ENCODE measurements around the gene CYB5D1.

CYB5D1 gene

GRCh38 chr17:7867881-7868329, 10.1 kb downstream of the CYB5D1 start:
- TF ChIP-seq POLR2A (IDR thresholded peaks at IDR 0.05; ENCODE audit: low read depth, low read length) (no peak), POLR2AphosphoS5 (IDR thresholded peaks at IDR 0.05; ENCODE audit: low read depth, low read length) (no peak), TAF1 (IDR thresholded peaks at IDR 0.05; ENCODE audit: borderline replicate concordance, low read depth, low read length) (no peak)
- FAIRE-seq (no peak), DNase-seq (ENCODE audit: insufficient read length) (no peak)

DNA sequence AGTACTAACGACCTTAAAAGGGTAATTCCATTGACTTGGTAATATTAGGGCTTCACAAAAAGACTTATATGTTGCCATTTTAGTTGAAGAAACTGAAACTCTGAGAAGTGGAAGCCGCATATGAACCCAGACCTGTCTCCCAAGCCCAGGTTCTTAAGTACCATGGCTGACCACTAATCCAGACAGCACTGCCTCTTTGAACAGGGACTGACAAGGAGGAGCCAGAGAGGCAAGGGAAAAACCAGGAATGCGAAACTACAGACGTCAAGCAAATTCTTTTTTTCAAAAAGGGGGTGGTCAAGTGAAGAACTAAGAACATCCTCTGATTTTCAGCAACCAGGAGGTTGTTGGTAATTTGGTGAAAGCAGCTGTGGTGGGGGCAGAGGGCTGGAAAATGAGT, 15.2 kb downstream of the CYB5D1 start:
- DNase-seq (ENCODE audit: insufficient read length) = no peak
- TF ChIP-seq POLR2A (IDR thresholded peaks at IDR 0.05; ENCODE audit: low read depth, low read length) (0 out of 2 replicates have a peak, but pooled peaks have one; percentile 27), POLR2AphosphoS5 (IDR thresholded peaks at IDR 0.05; ENCODE audit: low read depth, low read length) (no peak)
- FAIRE-seq = no peak

GRCh38 chr17:7875804-7876370, 18.1 kb downstream of the CYB5D1 start:
- TF ChIP-seq POLR2A (IDR thresholded peaks at IDR 0.05; ENCODE audit: low read depth, low read length) (no peak), TAF1 (IDR thresholded peaks at IDR 0.05; ENCODE audit: borderline replicate concordance, low read depth, low read length) (no peak), POLR2AphosphoS5 (IDR thresholded peaks at IDR 0.05; ENCODE audit: low read depth, low read length) (no peak)
- no peak for DNase-seq (ENCODE audit: insufficient read length)
- no peak for FAIRE-seq

- no peak for DNase-seq (ENCODE audit: insufficient read length)
- TF ChIP-seq TAF1 (IDR thresholded peaks at IDR 0.05; ENCODE audit: borderline replicate concordance, low read depth, low read length) (no peak), POLR2AphosphoS5 (IDR thresholded peaks at IDR 0.05; ENCODE audit: low read depth, low read length) (no peak), POLR2A (IDR thresholded peaks at IDR 0.05; ENCODE audit: low read depth, low read length) (no peak)
- FAIRE-seq = no peak
These were observed 20.4 kb downstream of the CYB5D1 start for GRCh38 chr17:7878234-7878633.

GRCh38 chr17:7880076-7880868, 22.5 kb downstream of the CYB5D1 start:
- no peak for TF ChIP-seq TAF1 (IDR thresholded peaks at IDR 0.05; ENCODE audit: borderline replicate concordance, low read depth, low read length)
- no peak for TF ChIP-seq POLR2A (IDR thresholded peaks at IDR 0.05; ENCODE audit: low read depth, low read length)
- no peak for TF ChIP-seq POLR2AphosphoS5 (IDR thresholded peaks at IDR 0.05; ENCODE audit: low read depth, low read length)
- no peak for FAIRE-seq
- DNase-seq (ENCODE audit: insufficient read length) = no peak

DNA sequence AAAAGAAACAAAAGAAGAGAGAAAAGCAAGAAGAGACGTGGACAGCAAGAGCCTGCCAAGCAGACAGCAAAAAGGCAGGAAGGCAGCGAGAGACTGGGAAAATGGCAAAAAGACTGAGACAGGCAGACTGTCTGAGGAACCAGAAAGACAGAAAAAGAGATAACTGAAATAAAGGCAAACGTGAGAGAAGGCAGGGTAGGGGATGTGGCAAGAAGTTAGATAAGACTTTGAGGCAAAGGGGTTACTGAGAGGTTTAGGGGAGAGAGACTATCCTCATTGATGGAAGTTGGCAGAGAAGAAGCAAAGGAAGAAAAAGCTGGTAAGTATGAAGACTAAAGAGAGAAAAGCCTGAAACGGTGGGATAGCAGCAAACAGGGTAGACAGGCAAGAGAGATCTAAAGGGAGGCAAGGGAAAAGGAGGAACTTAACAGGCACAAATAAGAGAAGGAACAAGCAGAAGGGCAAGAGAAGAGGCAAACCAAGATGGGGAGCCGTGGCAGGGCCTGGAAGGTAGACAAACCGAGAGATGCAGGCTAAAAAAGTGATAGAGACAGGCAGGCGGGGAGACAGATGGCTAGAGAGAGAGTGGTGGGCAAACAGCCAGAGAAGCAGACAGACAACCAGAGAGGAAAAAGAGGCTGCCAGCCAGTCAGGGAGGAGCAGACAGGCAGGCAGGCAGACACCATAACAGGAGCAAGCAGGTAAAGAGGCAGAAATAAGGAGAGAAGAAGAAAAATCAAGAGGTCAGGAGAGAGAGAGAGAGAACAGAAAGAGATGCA, 23.7 kb downstream of the CYB5D1 start:
- DNase-seq (ENCODE audit: insufficient read length) (no peak), FAIRE-seq (no peak)
- TF ChIP-seq TAF1 (IDR thresholded peaks at IDR 0.05; ENCODE audit: borderline replicate concordance, low read depth, low read length) (no peak), POLR2AphosphoS5 (IDR thresholded peaks at IDR 0.05; ENCODE audit: low read depth, low read length) (no peak), POLR2A (IDR thresholded peaks at IDR 0.05; ENCODE audit: low read depth, low read length) (no peak)

DNA sequence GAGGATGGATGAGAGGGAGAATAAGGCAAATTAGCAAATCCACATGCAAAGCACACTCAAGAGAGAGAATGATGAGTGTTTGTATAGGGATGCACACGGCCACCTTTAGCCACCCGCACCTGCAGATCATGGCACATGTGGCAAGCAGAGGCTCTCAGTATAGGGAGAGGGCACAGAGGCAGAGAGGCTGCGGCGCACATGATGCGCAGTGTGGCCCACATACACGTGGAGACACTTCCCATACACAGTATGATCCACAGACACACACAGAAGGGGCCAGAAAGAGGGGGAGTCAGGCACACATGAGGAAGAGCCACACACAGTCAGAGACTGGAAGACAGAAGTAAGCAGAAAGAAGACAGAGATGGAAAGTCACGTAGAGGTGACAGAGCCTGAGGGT, 24.3 kb downstream of the CYB5D1 start:
- peak; percentile 54 for FAIRE-seq
- TF ChIP-seq TAF1 (IDR thresholded peaks at IDR 0.05; ENCODE audit: borderline replicate concordance, low read depth, low read length) = no peak
- no peak for DNase-seq (ENCODE audit: insufficient read length)

DNA sequence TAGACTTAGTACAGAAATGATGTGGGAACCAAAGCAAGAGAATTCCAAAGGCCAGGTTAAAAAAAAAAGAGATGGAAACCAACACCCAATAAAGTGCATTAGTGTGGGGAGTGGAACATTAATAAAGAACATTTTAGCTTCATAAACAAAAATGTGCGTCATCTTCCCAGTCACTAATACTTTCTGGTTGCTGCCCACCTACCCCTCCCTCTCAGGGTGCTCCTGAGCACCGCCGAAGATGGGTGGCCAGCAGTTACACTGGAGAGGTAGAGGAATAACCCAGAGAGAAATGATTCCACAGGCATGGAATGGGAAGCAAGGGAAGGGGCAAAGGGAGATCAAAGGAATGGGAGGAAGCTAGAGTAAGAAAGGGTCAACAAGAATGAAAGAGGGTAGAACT, 24.8 kb downstream of the CYB5D1 start:
- TF ChIP-seq TAF1 (IDR thresholded peaks at IDR 0.05; ENCODE audit: borderline replicate concordance, low read depth, low read length) (no peak), POLR2AphosphoS5 (IDR thresholded peaks at IDR 0.05; ENCODE audit: low read depth, low read length) (no peak), POLR2A (IDR thresholded peaks at IDR 0.05; ENCODE audit: low read depth, low read length) (no peak)
- no peak for FAIRE-seq

DNA sequence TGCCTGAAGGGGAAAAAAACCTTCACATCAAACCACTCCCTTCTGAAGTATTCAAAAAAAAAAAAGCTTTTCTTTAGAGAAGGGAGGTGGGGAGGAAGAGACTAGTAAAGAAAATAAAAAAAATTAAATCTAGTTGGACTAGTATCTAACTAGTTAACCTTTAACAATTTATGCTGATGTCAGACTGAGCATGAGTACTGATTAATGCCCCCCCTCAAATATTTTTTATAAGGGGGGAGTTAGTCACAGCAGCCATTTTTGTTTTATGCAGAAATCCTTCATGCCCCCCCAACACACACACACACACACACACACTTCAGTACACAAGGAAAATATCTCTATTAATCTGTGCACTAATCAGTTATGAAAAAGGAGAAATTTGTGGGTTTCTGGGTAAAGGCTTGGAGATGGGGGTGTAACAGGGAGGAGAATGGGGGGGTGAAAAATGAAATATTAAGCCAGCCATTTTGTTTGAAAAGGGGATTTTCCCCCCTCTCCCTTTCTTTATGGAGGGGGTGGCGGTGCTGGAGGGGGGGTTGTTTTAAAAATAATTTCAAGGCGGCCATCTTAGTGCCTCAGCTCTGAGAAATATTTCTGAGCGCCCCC, 26.1 kb downstream of the CYB5D1 start:
- no peak for FAIRE-seq
- TF ChIP-seq TAF1 (IDR thresholded peaks at IDR 0.05; ENCODE audit: borderline replicate concordance, low read depth, low read length) = no peak
- TF ChIP-seq POLR2A (IDR thresholded peaks at IDR 0.05; ENCODE audit: low read depth, low read length) = no peak
- TF ChIP-seq POLR2AphosphoS5 (IDR thresholded peaks at IDR 0.05; ENCODE audit: low read depth, low read length) = no peak
- DNase-seq (ENCODE audit: insufficient read length) = no peak

More for the DNA sequence above, 24.8 kb downstream of the CYB5D1 start:
- no peak for DNase-seq (ENCODE audit: insufficient read length)

DNA sequence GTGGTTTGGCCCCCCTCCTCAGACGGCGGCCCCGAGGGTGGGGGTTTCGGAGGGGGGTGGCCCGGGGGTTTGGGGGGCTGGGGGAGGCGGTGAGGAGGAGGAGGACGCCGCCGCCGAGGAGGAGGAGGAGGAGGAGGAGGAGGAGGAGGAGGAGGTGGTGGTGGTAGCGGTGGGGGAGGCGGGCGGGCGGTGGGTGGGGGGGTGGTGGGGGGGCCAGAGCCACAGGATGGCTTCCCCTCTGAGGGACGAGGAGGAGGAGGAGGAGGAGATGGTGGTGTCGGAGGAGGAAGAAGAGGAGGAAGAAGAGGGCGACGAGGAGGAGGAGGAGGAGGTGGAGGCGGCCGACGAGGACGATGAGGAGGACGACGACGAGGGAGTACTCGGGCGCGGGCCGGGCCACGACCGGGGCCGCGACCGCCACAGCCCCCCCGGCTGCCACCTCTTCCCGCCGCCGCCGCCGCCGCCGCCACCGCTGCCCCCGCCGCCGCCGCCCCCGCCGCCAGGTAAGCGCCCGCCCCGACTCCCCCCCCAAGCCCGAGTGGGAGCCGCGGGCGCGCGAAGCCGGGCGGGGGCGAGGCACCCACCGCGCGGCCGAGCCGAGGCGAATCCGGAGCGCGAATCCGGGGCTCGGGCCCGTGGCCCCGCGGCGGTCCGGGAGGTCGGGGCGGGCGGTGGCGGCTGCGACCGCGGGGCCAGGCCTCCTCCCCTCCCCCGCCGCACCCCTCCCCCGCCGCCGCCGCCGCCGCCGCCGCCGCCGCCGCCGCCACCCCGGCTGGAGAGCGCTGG, 27.0 kb downstream of the CYB5D1 start:
- DNase-seq (ENCODE audit: insufficient read length) = no peak
- no peak for FAIRE-seq
- TF ChIP-seq TAF1 (IDR thresholded peaks at IDR 0.05; ENCODE audit: borderline replicate concordance, low read depth, low read length) (no peak), POLR2A (IDR thresholded peaks at IDR 0.05; ENCODE audit: low read depth, low read length) (no peak), POLR2AphosphoS5 (IDR thresholded peaks at IDR 0.05; ENCODE audit: low read depth, low read length) (no peak)

All from GM12892 (cell line).